GM19452 (cell line): ENCODE data around the gene SFXN3.

Experiments
- ATAC-seq: cut with Tn5 transposase; IDR thresholded peaks from one replicate; pipeline ENCODE4 v1.9.1; 2021; ENCODE audit not compliant: unreplicated experiment

SFXN3 gene

GRCh38 chr10:101014966-101015581 lies 16.0 kb upstream of the SFXN3 start:
- no peak for ATAC-seq

- no peak for ATAC-seq
These were observed 15.5 kb upstream of the SFXN3 start for GRCh38 chr10:101015582-101015973.

- no peak for ATAC-seq
These were observed 14.2 kb upstream of the SFXN3 start for GRCh38 chr10:101016814-101017213.

GRCh38 chr10:101018118-101018599 lies 12.9 kb upstream of the SFXN3 start:
- no peak for ATAC-seq

DNA sequence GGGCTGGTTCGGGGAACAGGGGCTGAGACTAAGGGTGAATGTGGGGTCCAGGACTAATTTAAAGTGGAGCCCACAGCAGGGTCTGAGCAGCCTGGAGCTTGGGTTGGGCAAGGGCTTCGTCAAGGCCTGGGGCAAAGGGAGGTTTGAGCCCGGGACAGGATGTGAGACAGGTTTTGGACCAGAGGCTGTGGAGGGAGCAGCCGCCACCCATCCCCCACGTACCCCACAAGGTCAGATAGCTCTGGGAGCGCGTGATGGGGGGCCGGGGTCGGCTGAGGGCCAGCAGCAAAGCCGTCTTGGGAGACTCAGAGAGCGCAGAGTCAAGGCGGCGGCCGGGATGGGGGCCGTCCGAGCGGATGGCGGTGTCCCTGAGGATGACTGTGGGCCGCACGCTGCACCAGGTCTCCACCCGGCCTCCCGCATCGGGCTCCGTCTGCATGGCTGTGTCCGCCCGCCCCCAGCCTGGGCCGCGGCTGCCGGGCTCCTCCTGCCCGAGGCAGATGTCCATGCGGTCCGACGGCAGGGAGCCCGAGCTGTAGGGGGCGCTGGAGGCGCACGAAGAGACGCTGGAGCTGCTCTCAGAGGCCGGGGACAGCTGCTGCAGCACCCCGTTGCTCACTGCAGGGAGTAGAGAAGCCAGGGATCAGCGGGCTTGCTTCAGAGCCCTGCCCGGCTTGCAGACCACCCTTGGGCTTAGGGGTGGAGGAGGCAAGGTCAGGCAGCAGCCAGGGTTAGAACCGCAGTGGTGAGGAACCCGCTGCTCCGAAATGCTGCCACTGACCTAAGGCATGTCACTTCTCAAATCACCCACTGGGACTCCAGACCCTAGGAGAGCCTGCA lies 12.2 kb upstream of the SFXN3 start:
- no peak for ATAC-seq

- no peak for ATAC-seq
These were observed 11.7 kb upstream of the SFXN3 start for GRCh38 chr10:101019440-101019703.

DNA sequence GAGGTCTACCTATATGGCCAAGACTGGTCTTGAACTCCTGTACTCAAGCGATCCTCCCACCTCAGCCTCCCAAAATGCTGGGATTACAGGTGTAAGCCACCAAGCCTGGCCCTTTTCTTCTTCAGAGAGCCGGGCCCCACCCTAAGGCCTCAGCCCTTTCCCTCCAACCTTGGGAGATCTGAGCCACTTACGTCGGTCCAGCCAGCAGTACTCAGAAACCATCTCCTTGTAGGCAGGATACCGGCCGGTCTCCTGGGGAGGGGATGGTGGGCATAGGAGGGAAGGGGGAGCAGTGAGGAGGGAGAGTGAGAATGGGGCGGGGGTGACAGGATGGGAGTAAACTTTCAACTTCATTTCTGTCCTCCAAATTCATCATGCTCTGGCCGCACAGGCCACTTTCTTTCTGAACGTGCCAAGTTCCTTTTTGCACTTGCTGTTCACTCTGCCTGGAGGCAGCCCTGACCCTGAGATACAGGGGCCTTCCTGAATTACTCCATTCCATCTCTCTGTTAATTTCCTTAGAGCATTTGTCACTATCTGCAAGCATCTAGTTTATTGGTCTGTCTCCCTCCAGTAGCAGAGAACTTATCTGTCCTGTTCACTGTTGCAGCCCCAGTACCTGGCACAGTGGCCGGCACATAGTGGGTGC lies 10.5 kb upstream of the SFXN3 start:
- ATAC-seq = no peak

DNA sequence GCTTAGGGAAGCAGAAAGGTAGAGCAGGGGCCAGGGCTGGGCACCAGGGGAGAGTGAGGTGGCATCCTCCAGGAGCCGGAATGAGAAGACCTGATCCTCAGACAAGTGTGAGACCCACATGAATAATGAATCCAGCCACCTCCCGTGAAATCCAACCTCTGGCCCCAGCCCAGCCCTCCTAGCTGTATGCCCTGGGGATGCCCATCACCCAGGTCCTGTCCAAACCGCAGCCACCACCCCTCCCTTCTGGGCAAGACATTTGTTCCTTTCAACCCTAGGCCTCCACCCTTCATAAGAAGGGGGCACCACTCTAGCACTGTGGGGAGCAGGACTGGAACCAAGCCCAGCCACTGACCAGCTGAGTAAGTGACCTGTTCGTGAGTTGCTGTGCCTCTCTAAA lies 9.8 kb upstream of the SFXN3 start:
- ATAC-seq = no peak

GRCh38 chr10:101021692-101022251 lies 9.3 kb upstream of the SFXN3 start:
- ATAC-seq = no peak

DNA sequence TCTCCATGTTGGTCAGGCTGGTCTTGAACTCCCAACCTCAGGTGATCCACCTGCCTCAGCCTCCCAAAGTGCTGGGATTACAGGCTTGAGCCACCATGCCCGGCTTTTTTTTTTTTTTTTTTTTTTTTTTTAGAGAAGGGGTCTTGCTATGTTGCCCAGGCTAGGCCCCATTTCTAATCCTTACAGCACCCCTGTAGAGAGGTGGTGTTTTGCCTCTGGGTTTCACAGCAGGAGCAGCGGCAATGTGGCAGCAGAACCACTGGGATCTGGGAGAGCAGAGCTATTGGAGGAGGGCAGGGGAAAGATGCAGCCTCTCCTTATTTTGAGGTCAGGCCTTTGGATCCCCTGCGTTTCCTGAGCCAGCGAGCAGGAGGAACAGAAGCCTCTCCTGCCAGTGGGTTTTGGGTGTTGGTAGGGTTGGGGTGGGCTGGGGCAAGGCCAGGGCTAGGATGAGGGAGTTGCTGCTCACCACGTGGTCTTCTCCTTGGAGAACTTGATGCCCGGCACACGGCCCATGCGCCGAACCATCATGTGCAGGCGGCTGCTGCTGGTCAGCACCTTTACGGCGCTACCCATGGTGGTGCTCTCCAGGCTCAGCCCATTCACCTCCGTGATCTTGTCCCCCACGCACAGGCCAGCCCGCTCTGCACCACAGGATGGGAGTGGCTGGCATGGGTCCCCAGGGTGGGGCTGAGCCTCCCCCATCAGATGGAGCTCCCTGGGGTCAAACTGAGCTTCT lies 7.9 kb upstream of the SFXN3 start:
- no peak for ATAC-seq

DNA sequence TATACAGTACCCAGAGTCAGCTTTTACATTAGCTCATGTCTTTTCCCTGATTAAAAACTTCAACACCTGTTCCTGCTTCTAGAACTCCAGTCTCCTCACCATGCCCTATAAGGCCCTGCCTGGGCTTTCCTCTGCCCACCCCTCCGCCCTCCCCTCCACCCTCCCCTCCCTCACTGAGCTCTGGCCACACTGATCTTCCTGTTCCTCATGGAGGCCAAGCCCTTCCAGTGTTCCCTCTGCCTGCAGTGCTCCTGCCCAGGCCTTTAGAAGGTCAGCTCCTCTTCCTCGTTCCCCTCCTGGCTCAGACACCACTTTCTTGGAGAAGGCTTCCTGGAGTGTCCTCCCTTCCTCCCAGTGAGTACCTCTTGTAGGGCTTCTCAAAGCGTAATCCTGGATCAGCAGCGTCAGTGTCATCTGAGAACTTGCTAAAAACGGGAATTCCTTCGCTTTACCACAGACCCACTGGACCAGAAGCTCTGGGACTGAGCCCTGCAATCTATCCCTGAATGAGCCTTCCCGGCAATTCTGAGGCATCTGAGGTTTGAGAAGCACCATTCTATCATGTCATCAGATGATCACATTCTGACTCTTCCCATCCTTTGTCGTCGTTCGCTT lies 3.8 kb upstream of the SFXN3 start:
- ATAC-seq = no peak

- no peak for ATAC-seq
These were observed 2.3 kb upstream of the SFXN3 start for GRCh38 chr10:101028446-101029337.

GRCh38 chr10:101029520-101030295 lies 1.3 kb upstream of the SFXN3 start:
- no peak for ATAC-seq

- no peak for ATAC-seq
These were observed 422 bp upstream of the SFXN3 start for GRCh38 chr10:101030496-101031127.

GRCh38 chr10:101031796-101032636 lies 982 bp downstream of the SFXN3 start:
- no peak for ATAC-seq

DNA sequence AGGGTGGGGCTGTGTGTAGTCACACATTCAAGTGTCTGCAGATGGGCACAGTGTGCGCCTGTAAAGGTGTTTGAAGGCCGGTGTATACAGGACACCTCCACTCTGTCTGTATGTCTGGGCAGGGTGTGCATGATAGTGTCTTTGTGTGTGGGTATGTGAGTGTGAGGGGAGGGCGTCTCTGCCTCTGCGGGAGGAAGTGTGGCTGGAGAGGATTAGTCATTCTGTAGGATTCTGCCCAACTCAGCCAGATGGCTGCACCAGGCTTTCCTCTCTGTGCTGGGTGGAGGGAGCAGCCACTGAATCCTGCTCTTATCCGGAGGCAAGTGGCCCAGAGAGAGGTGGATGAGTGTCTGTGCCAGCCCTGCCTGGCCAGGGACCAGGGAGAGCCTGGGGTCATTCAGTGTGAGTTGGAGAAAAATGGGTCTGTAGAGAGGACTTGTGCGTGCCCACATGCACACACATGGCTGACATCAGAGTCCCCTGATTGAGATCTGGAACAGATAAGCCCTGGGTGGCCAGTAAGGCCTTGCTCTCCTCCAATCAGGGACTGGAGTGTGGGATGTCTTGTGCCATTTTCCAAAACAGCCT lies 1.7 kb downstream of the SFXN3 start:
- ATAC-seq = no peak

DNA sequence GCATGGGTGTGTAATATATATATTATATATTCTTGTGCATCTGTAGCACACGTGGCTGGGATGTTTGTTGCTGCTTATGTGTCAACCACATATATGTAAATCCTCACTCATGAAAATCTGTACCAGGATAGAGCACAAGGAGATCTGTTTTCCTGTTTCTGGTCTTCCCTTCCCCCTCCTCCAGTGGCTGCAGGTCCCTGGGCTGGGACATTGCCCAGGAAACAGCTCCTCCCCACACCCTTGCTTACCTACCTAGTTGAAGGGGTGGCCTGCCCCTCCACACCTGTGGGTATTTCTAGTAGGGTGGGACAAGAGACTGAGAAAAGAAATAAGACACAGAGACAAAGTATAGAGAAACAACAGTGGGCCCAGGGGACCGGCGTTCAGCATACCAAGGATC lies 2.2 kb downstream of the SFXN3 start:
- no peak for ATAC-seq
